BLaER1 (cell line): ENCODE measurements around the gene TEX2.

Source experiments
- H3K27ac ChIP-seq: shearing (Covaris generic); formaldehyde crosslinking; 2 replicates; pipeline ENCODE4 v1.8.1; 2022
- H3K27me3 ChIP-seq: shearing (Covaris generic); formaldehyde crosslinking; 2 replicates; pipeline ENCODE4 v1.8.1; 2022
- H3K36me3 ChIP-seq: shearing (Covaris generic); formaldehyde crosslinking; 2 replicates; pipeline ENCODE4 v1.8.1; 2022
- H3K4me1 ChIP-seq: shearing (Covaris generic); formaldehyde crosslinking; 2 replicates; pipeline ENCODE4 v1.8.1; 2022
- H3K4me2 ChIP-seq: shearing (Covaris generic); formaldehyde crosslinking; 2 replicates; pipeline ENCODE4 v1.8.1; 2022
- H3K4me3 ChIP-seq: shearing (Covaris generic); formaldehyde crosslinking; 2 replicates; pipeline ENCODE4 v1.8.1; 2022
- H3K9ac ChIP-seq: shearing (Covaris generic); formaldehyde crosslinking; 2 replicates; pipeline ENCODE4 v1.8.1; 2022
- H3K9me3 ChIP-seq: shearing (Covaris generic); formaldehyde crosslinking; 2 replicates; pipeline ENCODE4 v1.8.1; 2022
- H4K20me1 ChIP-seq: shearing (Covaris generic); formaldehyde crosslinking; 2 replicates; pipeline ENCODE4 v1.8.1; 2022
- Cebpa-rat ChIP-seq: shearing (Covaris generic); IDR thresholded peaks from 2 replicates; pipeline ENCODE4 v1.8.1; 2022

Gene TEX2

GRCh38 chr17:64164596-64165285 lies 98.3 kb downstream of the TEX2 start:
- H3K9me3 ChIP-seq = no peaks in the 10 kb centered on the region
- H3K36me3 ChIP-seq = peaks cover 40% of the 10 kb centered on the region
- no peaks in the 10 kb centered on the region for H3K27me3 ChIP-seq
- no peak for TF ChIP-seq Cebpa-rat
- no peaks in the 10 kb centered on the region for H4K20me1 ChIP-seq
- no peaks in the 10 kb centered on the region for H3K4me1 ChIP-seq
- no peak overlapping the region for H3K27ac ChIP-seq
- no peak overlapping the region for H3K4me3 ChIP-seq
- H3K4me2 ChIP-seq = no peak overlapping the region
- no peak overlapping the region for H3K9ac ChIP-seq

DNA sequence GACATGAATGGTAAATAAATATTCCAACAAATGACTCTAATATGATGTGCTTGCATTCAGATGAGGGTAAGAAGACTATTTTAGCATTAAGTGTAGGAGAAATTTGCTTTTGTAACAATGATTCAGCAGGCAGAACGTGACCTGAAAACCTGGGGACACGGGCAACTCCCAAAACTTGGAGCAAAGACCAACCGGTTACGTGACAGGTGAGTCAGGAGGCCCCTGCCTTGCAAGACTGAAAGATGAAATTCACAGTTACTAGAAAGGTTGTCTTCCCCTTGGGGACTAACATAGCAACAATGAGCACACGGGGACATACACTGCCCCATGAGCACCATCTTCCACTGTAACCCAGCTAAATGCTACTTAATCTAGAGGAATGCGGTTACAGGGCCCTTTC lies 99.6 kb downstream of the TEX2 start:
- Histone ChIP-seq H3K9ac (no peak overlapping the region), H3K9me3 (no peaks in the 10 kb centered on the region), H4K20me1 (no peaks in the 10 kb centered on the region), H3K4me3 (no peak overlapping the region), H3K4me1 (no peaks in the 10 kb centered on the region), H3K36me3 (peaks cover 38% of the 10 kb centered on the region), H3K4me2 (no peak overlapping the region), H3K27ac (no peak overlapping the region), H3K27me3 (no peaks in the 10 kb centered on the region)
- TF ChIP-seq Cebpa-rat = no peak

DNA sequence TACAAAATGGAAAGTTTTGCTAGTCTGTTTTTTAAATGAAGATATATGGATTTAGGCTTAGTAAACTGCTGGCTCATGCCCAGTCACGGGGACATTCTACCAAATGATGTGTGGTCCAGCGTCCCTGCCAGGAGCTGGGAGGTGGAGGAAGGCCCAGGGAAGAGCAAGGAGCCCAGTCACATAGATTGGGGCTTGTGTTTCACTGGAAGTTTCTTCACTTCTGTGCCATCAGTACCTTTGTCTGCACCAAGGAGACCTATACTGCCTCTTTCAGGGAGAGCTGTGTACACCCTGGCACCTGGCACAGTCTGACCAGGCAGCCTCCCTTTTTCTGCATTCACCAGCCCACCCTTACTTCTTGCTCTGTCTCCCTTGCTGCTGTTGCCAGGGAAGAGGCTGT lies 100.5 kb downstream of the TEX2 start:
- Histone ChIP-seq H3K4me2 (no peak overlapping the region), H3K4me3 (no peak overlapping the region), H3K9me3 (no peaks in the 10 kb centered on the region), H3K4me1 (no peaks in the 10 kb centered on the region), H3K27ac (no peak overlapping the region), H3K27me3 (no peaks in the 10 kb centered on the region), H3K9ac (no peak overlapping the region), H3K36me3 (peaks cover 38% of the 10 kb centered on the region), H4K20me1 (no peaks in the 10 kb centered on the region)
- no peak for TF ChIP-seq Cebpa-rat

- Histone ChIP-seq H3K4me3 (no peak overlapping the region), H3K9ac (no peak overlapping the region), H3K9me3 (no peaks in the 10 kb centered on the region), H3K4me2 (no peak overlapping the region), H4K20me1 (no peaks in the 10 kb centered on the region), H3K36me3 (peaks cover 37% of the 10 kb centered on the region), H3K27me3 (no peaks in the 10 kb centered on the region), H3K4me1 (no peaks in the 10 kb centered on the region), H3K27ac (no peak overlapping the region)
- TF ChIP-seq Cebpa-rat = no peak
These were observed 101.5 kb downstream of the TEX2 start for GRCh38 chr17:64161380-64162176.

GRCh38 chr17:64160378-64160777 lies 102.7 kb downstream of the TEX2 start:
- Histone ChIP-seq H3K9ac (no peak overlapping the region), H3K36me3 (peaks cover 27% of the 10 kb centered on the region), H3K4me2 (no peak overlapping the region), H3K4me1 (peaks cover 8% of the 10 kb centered on the region; the same call in 1 of the 2 replicates), H3K9me3 (no peaks in the 10 kb centered on the region), H3K27ac (no peak overlapping the region), H4K20me1 (no peaks in the 10 kb centered on the region), H3K4me3 (no peak overlapping the region), H3K27me3 (no peaks in the 10 kb centered on the region)
- TF ChIP-seq Cebpa-rat = no peak

GRCh38 chr17:64158831-64159590 lies 104.0 kb downstream of the TEX2 start:
- H3K4me2 ChIP-seq = no peak overlapping the region
- H4K20me1 ChIP-seq = no peaks in the 10 kb centered on the region
- no peak overlapping the region for H3K4me3 ChIP-seq
- peaks cover 21% of the 10 kb centered on the region for H3K4me1 ChIP-seq
- H3K9me3 ChIP-seq = no peaks in the 10 kb centered on the region
- no peak for TF ChIP-seq Cebpa-rat
- H3K27me3 ChIP-seq = no peaks in the 10 kb centered on the region
- H3K27ac ChIP-seq = no peak overlapping the region
- peaks cover 14% of the 10 kb centered on the region; the same call in 1 of the 2 replicates for H3K36me3 ChIP-seq
- H3K9ac ChIP-seq = no peak overlapping the region

DNA sequence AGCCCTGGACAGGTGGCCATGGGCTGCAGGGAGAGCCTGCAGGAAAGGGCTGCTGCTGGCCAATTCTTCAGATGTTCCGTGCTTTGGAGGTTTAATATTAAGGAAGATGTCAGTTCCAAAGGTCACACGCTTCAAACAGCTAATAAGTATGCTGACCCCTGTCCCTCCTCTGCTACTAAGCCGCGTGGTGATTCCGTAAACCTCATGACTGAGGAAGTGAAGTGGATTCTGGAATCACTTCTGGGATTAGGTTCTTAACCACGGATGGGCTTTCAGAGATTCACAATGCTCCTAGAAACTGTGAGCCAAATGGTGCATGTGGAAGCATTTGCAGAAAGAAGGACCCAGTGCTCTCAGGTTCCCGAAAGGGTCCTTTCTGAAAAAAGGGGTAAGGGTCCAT lies 104.7 kb downstream of the TEX2 start:
- H3K36me3 ChIP-seq = peaks cover 17% of the 10 kb centered on the region
- no peak overlapping the region for H3K9ac ChIP-seq
- H3K9me3 ChIP-seq = no peaks in the 10 kb centered on the region
- H3K27me3 ChIP-seq = no peaks in the 10 kb centered on the region
- no peak for TF ChIP-seq Cebpa-rat
- no peak overlapping the region for H3K4me3 ChIP-seq
- no peak overlapping the region for H3K27ac ChIP-seq
- H3K4me2 ChIP-seq = no peak overlapping the region
- peaks cover 27% of the 10 kb centered on the region for H3K4me1 ChIP-seq
- H4K20me1 ChIP-seq = no peaks in the 10 kb centered on the region

- no peak overlapping the region for H3K4me3 ChIP-seq
- no peak overlapping the region for H3K9ac ChIP-seq
- no peak overlapping the region for H3K27ac ChIP-seq
- peaks cover 21% of the 10 kb centered on the region for H3K36me3 ChIP-seq
- no peak for TF ChIP-seq Cebpa-rat
- no peaks in the 10 kb centered on the region for H3K27me3 ChIP-seq
- peaks cover 27% of the 10 kb centered on the region for H3K4me1 ChIP-seq
- H4K20me1 ChIP-seq = no peaks in the 10 kb centered on the region
- H3K9me3 ChIP-seq = no peaks in the 10 kb centered on the region
- no peak overlapping the region for H3K4me2 ChIP-seq
These were observed 105.3 kb downstream of the TEX2 start for GRCh38 chr17:64157669-64158180.

- H3K4me1 ChIP-seq = peaks cover 36% of the 10 kb centered on the region
- H3K9ac ChIP-seq = no peak overlapping the region
- no peak overlapping the region for H3K4me2 ChIP-seq
- TF ChIP-seq Cebpa-rat = no peak
- no peak overlapping the region for H3K4me3 ChIP-seq
- no peak overlapping the region for H3K27ac ChIP-seq
- no peaks in the 10 kb centered on the region for H3K27me3 ChIP-seq
- H4K20me1 ChIP-seq = no peaks in the 10 kb centered on the region
- peaks cover 25% of the 10 kb centered on the region for H3K36me3 ChIP-seq
- no peaks in the 10 kb centered on the region for H3K9me3 ChIP-seq
These were observed 106.4 kb downstream of the TEX2 start for GRCh38 chr17:64156670-64157069.
